B cell (primary cell): ENCODE data around the gene GNAI3. TPM values are rescaled to one million over a fixed set of nuclear protein-coding genes. Genes with fewer than 3 reads are reported as not detected.

Source experiments
- ATAC-seq: fragments of 200-7000 bp; cut with Tn5 transposase; one replicate; pipeline ENCODE4 v1.10.0; 2021; ENCODE audit warnings: low read depth, mild to moderate bottlenecking, moderate number of reproducible peaks, moderate library complexity
- CTCF ChIA-PET: fragments of 350-600 bp; sonication (Branson Sonifier 250); formaldehyde crosslinking; loops from one replicate; lab custom pipeline; 2021; ENCODE audit warnings: antibody characterized with exemption, inconsistent platforms; lab: Charles Lee
- POLR2A ChIA-PET: fragments of 350-600 bp; sonication (Branson Sonifier 250); formaldehyde crosslinking; loops from one replicate; lab custom pipeline; 2021; ENCODE audit warnings: antibody characterized with exemption; lab: Charles Lee
- DNase-seq: peaks from one replicate; pipeline ENCODE4 v3.0.0; 2013
- H2AFZ ChIP-seq: 2 replicates; pipeline ENCODE4 v1.6.1; 2012; ENCODE audit warnings: mild to moderate bottlenecking, low read depth, low read length; ENCODE audit not compliant: insufficient read depth, poor library complexity, severe bottlenecking
- H3K27ac ChIP-seq, 2 donors: 1 replicate in 1 of 2; 2 replicates in 1 of 2; pipeline ENCODE4 v1.5.1; 2012 to 2013; ENCODE audit warnings: low read length in 2 of 2, mild to moderate bottlenecking in 2 of 2, moderate library complexity in 1 of 2
- H3K27me3 ChIP-seq, 4 experiments: fragments of 200-600 bp in 1 of 4; sonication (generic) in 1 of 4; replicated peaks in 1 of 4; 1 replicate in 2 of 4; 2 replicates in 2 of 4; pipeline versions ENCODE4 v1.6.1 to v1.7.0; 2013 to 2016; ENCODE audit warnings: low read length in 3 of 4, mild to moderate bottlenecking in 2 of 4, mixed read lengths in 1 of 4, moderate library complexity in 1 of 4; ENCODE audit not compliant: insufficient read depth in 4 of 4, control insufficient read depth in 3 of 4; ENCODE audit errors: control extremely low read depth in 1 of 4
- H3K36me3 ChIP-seq, 2 experiments: replicated peaks in 1 of 2; 1 replicate in 1 of 2; 2 replicates in 1 of 2; pipeline versions ENCODE4 v1.6.1 to v1.7.1; 2013; ENCODE audit warnings: low read length in 1 of 2; ENCODE audit not compliant: insufficient read depth in 2 of 2, control insufficient read depth in 1 of 2; ENCODE audit errors: control extremely low read depth in 1 of 2, extremely low read depth in 1 of 2
- H3K4me1 ChIP-seq, 2 donors: fragments of 200-600 bp in 1 of 2; sonication (generic) in 1 of 2; 1 replicate in 1 of 2; 2 replicates in 1 of 2; pipeline versions ENCODE4 v1.5.1 to v1.6.1; 2013 to 2017; ENCODE audit warnings: low read length in 2 of 2; ENCODE audit not compliant: control insufficient read depth in 2 of 2, insufficient read depth in 2 of 2
- H3K4me2 ChIP-seq: replicated peaks from 2 replicates; pipeline ENCODE3; 2012; ENCODE audit warnings: mild to moderate bottlenecking, low read depth, low read length; ENCODE audit not compliant: poor library complexity, severe bottlenecking
- H3K4me3 ChIP-seq, 5 experiments: fragments of 200-600 bp in 1 of 5; sonication (generic) in 1 of 5; 1 replicate in 3 of 5; 2 replicates in 2 of 5; pipeline versions ENCODE4 v1.5.1 to v1.7.0; 2011 to 2016; ENCODE audit warnings: low read length in 4 of 5, mild to moderate bottlenecking in 4 of 5, low read depth in 2 of 5, control low read depth in 1 of 5, moderate library complexity in 1 of 5; ENCODE audit not compliant: insufficient read depth in 1 of 5; ENCODE audit errors: control extremely low read depth in 1 of 5, extremely low read depth in 1 of 5
- H3K79me2 ChIP-seq: fragments of 200-600 bp; sonication (generic); one replicate; pipeline ENCODE4 v1.6.0; 2016; ENCODE audit warnings: low read length; ENCODE audit not compliant: control insufficient read depth, insufficient read depth
- H3K9ac ChIP-seq: fragments of 200-600 bp; sonication (generic); 2 replicates; pipeline ENCODE4 v1.6.1; 2017; ENCODE audit warnings: mild to moderate bottlenecking, low read length, moderate library complexity
- H3K9me3 ChIP-seq, 3 donors: one replicate each; pipeline versions ENCODE4 v1.6.1 to v1.7.1; 2013; ENCODE audit warnings: low read length in 2 of 3; ENCODE audit not compliant: control insufficient read depth in 2 of 3, insufficient read depth in 1 of 3; ENCODE audit errors: control extremely low read depth in 1 of 3
- H4K20me1 ChIP-seq: 2 replicates; pipeline ENCODE4 v1.6.0; 2012; ENCODE audit warnings: mild to moderate bottlenecking, low read length; ENCODE audit not compliant: insufficient read depth, control insufficient read depth, poor library complexity, severe bottlenecking
- H3K27ac Mint-ChIP-seq: one replicate; pipeline ENCODE4 v1.8.0; 2021; ENCODE audit warnings: mixed read lengths
- H3K27me3 Mint-ChIP-seq: one replicate; pipeline ENCODE4 v1.8.0; 2021; ENCODE audit warnings: mixed read lengths
- H3K4me1 Mint-ChIP-seq: one replicate; pipeline ENCODE4 v1.8.0; 2021; ENCODE audit warnings: mixed read lengths
- H3K4me3 Mint-ChIP-seq: one replicate; pipeline ENCODE4 v1.8.0; 2021; ENCODE audit warnings: mixed read lengths
- H3K9me3 Mint-ChIP-seq: one replicate; pipeline ENCODE4 v1.8.0; 2022; ENCODE audit warnings: mixed read lengths; ENCODE audit not compliant: insufficient read depth
- CTCF ChIP-seq: fragments of 200-600 bp; IDR thresholded peaks from one replicate; pipeline ENCODE4 v1.8.0; 2022; ENCODE audit warnings: antibody characterized with exemption, mild to moderate bottlenecking
- EZH2 ChIP-seq: IDR thresholded peaks from 2 replicates; pipeline ENCODE4 v1.6.1; 2012; ENCODE audit warnings: borderline replicate concordance, low read depth, mild to moderate bottlenecking, moderate library complexity, low read length; ENCODE audit not compliant: insufficient read depth, poor library complexity, severe bottlenecking
- WGBS: methylation state at CpG from one replicate; pipeline ENCODE4 v1.1.5; 2013; ENCODE audit warnings: missing lambda C conversion rate; ENCODE audit not compliant: insufficient coverage; 5-methylcytosine and 5-hydroxymethylcytosine counted together
- intact Hi-C: fragments of 100-400 bp; cut with micrococcal nuclease; formaldehyde crosslinking; loops from one replicate; pipeline ENCODE4 v1.10.0; 2022
- polyA plus RNA-seq: library from polyadenylated mRNA; depleted of rRNA; stranded (reverse); fragments of >200 nt; gene quantifications from 2 replicates; pipeline ENCODE4 v1.2.3, GENCODE V29; 2012
- total RNA-seq, 2 donors: library from RNA; stranded (reverse); fragments of 120-200 nt in 1 of 2; gene quantifications; 1 replicate in 1 of 2; 2 replicates in 1 of 2; pipeline versions ENCODE4 v1.2.3 to v1.2.4, GENCODE V29; 2013 to 2022

The GNAI3 gene
- total and polyA plus RNA-seq, 2 donors (not counting 1 experiment from before 2014, with no cell fraction given) = 1.6 to 8.5 TPM

GRCh38 chr1:109657395-109657794 lies 109.0 kb downstream of the GNAI3 start:
- H3K27me3 Mint-ChIP-seq = peaks cover 7% of the 10 kb centered on the region

More at GRCh38 chr1:109657395-109657794, 109.0 kb downstream of the GNAI3 start:
- TF ChIP-seq CTCF = no peak
- TF ChIP-seq EZH2 = no peak
- H3K9ac ChIP-seq = no peak overlapping the region
- H4K20me1 ChIP-seq = no peaks in the 10 kb centered on the region
- no peak overlapping the region for H3K27ac Mint-ChIP-seq
- WGBS = 100% methylated on average over 3 of the region's 4 CpGs
- ATAC-seq = no peak
- no peaks in the 10 kb centered on the region for H3K9me3 ChIP-seq
- DNase-seq = no peak
- H3K36me3 ChIP-seq = peaks cover 0 to 16% of the 10 kb centered on the region in 2 experiments
- ChIA-PET POLR2A (interaction anchor here (1.0 kb wide), 1 partner anchor 11 kb away, joined by 3 read pairs; no protein-coding TSS in a partner anchor), CTCF (interaction anchor here (1.0 to 5.8 kb wide), 3 partner anchors 16 to 327 kb away, joined by 3 to 42 read pairs (median 18); partner anchors contain the start of gene AHCYL1)
- no peak overlapping the region for H3K4me3 ChIP-seq
- no peaks in the 10 kb centered on the region for H3K79me2 ChIP-seq
- H3K27me3 ChIP-seq = no peaks in the 10 kb centered on the region
- intact Hi-C loops = loop anchor here (2.0 to 10.0 kb wide), 2 partner anchors 109 to 173 kb away; partner anchors contain the start of genes ATXN7L2 and GNAI3
- no peak overlapping the region for H2AFZ ChIP-seq
- peaks cover 11 to 17% of the 10 kb centered on the region in 2 donors for H3K4me1 ChIP-seq
- no peak overlapping the region for H3K4me2 ChIP-seq
- H3K4me3 Mint-ChIP-seq = peak overlapping the region; percentile 55
- H3K9me3 Mint-ChIP-seq = no peaks in the 10 kb centered on the region
- H3K4me1 Mint-ChIP-seq = peaks cover 23% of the 10 kb centered on the region
- no peak overlapping the region for H3K27ac ChIP-seq
